GM12865 (cell line): ENCODE results near the gene SLC9A9.

Experiments
- DNase-seq: peaks from one replicate; pipeline ENCODE4 v3.0.0; 2010; ENCODE audit warnings: low read depth
- H3K4me3 ChIP-seq: 2 replicates; pipeline ENCODE4 v1.5.1; 2011; ENCODE audit warnings: mild to moderate bottlenecking, low read depth, low read length, control low read depth
- CTCF ChIP-seq: IDR thresholded peaks from 2 replicates; pipeline ENCODE4 v1.5.1; 2011; ENCODE audit warnings: low read length, control low read depth, low read depth, inconsistent platforms; ENCODE audit not compliant: insufficient read depth; ENCODE audit errors: missing control alignments

SLC9A9 gene

GRCh38 chr3:143358793-143359491 is 489.3 kb downstream of the SLC9A9 start:
- TF ChIP-seq CTCF: no peak
- DNase-seq: no peak
- no peak overlapping the region for H3K4me3 ChIP-seq

DNA sequence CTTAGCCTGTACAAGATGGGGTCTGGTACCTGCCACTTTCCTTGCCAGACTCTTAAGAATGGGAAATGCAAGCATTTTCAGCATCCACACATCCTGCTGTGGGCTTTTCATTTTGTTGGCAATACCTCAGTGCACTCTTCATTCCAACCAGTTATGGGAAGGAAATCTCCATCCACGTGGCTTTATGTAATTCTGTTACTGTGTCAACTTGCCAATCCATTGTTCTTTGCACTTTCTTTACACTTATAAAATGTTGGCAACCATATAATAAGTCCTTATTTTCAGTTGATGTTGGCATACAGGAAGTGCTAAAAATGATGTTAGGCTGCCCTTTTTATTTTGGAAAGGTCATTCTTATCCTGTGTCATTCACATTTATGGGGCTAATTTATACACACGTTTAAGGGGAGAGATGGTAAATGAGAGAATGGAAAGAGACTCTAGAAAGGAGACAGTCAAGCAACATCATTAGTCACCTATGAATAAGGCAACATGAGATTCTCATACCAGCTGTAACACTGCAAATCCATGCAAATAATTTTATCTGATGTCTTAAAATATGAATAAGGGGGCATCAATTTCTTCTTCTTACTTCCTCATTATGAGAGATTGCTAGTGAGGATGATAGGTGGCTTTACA is 490.0 kb downstream of the SLC9A9 start:
- DNase-seq: no peak

DNA sequence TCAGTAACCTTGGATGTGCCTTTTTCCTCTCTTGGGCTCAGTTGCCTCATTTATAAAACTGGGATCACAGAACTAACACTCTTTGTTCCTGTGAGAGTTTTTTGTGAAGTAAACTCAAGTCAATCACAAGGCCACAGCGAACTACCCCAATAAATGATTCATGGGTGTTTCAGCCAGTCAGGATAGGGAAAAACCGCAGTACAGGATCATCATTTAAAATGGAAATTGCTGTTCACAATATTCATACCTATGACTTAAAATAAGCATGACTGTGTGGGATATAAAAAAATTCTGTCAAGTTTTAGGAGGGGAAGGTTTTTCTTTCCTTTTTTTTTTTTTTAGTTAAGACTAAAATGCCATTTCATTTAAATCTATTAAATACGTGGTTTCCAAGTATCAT is 490.6 kb downstream of the SLC9A9 start:
- TF ChIP-seq CTCF: no peak
- H3K4me3 ChIP-seq: no peak overlapping the region
- no peak for DNase-seq

More for the DNA sequence above, 490.0 kb downstream of the SLC9A9 start:
- TF ChIP-seq CTCF: no peak
- H3K4me3 ChIP-seq: no peak overlapping the region

- TF ChIP-seq CTCF: no peak
- H3K4me3 ChIP-seq: no peak overlapping the region
- no peak for DNase-seq
These were observed 491.4 kb downstream of the SLC9A9 start for GRCh38 chr3:143356839-143357238.

DNA sequence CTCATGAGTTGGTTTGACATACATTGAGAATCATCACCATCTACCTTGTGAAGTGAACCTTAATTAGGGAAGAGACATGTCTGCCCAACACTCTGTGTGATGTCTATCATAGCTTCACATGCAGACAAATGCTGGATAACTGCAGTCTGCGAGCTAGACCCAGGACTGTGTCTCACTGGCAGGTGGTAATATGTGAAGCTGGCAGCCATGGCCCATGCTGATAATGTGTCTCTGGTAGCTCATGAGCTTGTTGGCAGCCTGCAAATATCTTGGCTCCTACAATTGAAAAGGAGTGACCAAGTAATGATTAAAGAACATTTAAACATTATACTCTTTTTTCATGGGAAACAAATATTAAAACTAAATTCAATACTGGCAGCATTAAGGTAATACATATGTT is 493.9 kb downstream of the SLC9A9 start:
- no peak for TF ChIP-seq CTCF
- no peak for DNase-seq
- H3K4me3 ChIP-seq: no peak overlapping the region

DNA sequence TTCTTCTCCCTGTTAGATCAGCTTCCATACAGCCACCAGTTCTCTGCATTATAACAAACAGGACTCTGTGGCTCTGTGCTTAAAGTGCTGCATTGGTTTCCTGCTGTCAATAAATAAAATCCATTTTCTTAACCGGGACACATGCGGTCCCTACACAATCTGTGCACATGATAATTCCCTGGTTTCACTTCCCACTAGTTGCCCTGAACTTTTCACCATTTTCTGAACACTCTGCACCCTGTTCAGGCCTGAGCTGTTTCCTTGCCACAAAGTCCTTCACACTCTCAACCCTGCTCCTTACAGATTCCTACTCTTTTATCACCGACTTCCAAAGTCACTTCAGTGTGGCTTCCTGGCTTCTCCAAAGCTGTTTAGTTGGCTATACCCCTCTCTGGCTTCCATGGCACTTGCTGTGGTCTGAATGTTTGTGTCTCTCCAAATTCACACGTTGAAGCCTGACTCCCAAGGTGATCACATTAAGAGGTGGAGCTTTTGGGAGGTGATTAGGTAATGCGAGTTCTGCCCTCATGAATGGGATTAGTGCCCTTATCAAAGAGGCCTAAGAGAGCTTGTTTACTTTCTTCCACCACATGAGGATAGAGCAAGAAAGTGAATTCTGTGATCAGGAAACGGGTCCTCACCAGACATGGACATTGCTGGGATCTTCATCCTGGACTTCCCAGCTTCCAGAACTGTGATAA is 495.3 kb downstream of the SLC9A9 start:
- TF ChIP-seq CTCF: no peak
- no peak for DNase-seq
- no peak overlapping the region for H3K4me3 ChIP-seq
